ENCODE data around the gene RBM24.

The RBM24 gene

GRCh38 chr6:17281100-17281496 is at the start of gene RBM24:
TSS of gene RBM24 (plus strand) at chr6:17281361. CDS start at chr6:17281582, 221 bp downstream.
- DNase-seq, result peak; percentile 80

- DNase-seq, result no peak
Measured at GRCh38 chr6:17233531-17233930, 47.6 kb upstream of the RBM24 start.

GRCh38 chr6:17237246-17237645 is 43.9 kb upstream of the RBM24 start:
- no peak for DNase-seq

- DNase-seq, result no peak
Measured at GRCh38 chr6:17239260-17239659, 41.9 kb upstream of the RBM24 start.

GRCh38 chr6:17240803-17241500 is 40.2 kb upstream of the RBM24 start:
- DNase-seq, result no peak

- no peak for DNase-seq
Measured at GRCh38 chr6:17242087-17242486, 39.1 kb upstream of the RBM24 start.

GRCh38 chr6:17250237-17250636 is 30.9 kb upstream of the RBM24 start:
- no peak for DNase-seq

GRCh38 chr6:17251953-17252352 is 29.2 kb upstream of the RBM24 start:
- no peak for DNase-seq

GRCh38 chr6:17258749-17259148 is 22.4 kb upstream of the RBM24 start:
- DNase-seq, result no peak

- DNase-seq, result no peak
Measured at GRCh38 chr6:17265570-17265969, 15.6 kb upstream of the RBM24 start.

GRCh38 chr6:17267566-17267965 is 13.6 kb upstream of the RBM24 start:
- no peak for DNase-seq

- DNase-seq, result no peak
Measured at GRCh38 chr6:17268114-17268513, 13.0 kb upstream of the RBM24 start.

GRCh38 chr6:17269840-17270239 is 11.3 kb upstream of the RBM24 start:
- DNase-seq, result no peak

- no peak for DNase-seq
Measured at GRCh38 chr6:17271628-17272027, 9.5 kb upstream of the RBM24 start.

- DNase-seq, result no peak
Measured at GRCh38 chr6:17276766-17277165, 4.4 kb upstream of the RBM24 start.

- no peak for DNase-seq
Measured at GRCh38 chr6:17277256-17277655, 3.9 kb upstream of the RBM24 start.

GRCh38 chr6:17278289-17279063 is 2.7 kb upstream of the RBM24 start:
- no peak for DNase-seq

- DNase-seq, result no peak
Measured at GRCh38 chr6:17280138-17280537, 1.0 kb upstream of the RBM24 start.

- DNase-seq, result peak; percentile 80
Measured at GRCh38 chr6:17280552-17281090, 540 bp upstream of the RBM24 start.

GRCh38 chr6:17281497-17282481 is 628 bp downstream of the RBM24 start:
- DNase-seq, result peak; percentile 41

GRCh38 chr6:17283074-17283473 is 1.9 kb downstream of the RBM24 start:
- no peak for DNase-seq

- DNase-seq, result peak; percentile 45
Measured at GRCh38 chr6:17289630-17290061, 8.5 kb downstream of the RBM24 start.

GRCh38 chr6:17291778-17292177 is 10.6 kb downstream of the RBM24 start:
- DNase-seq, result peak; percentile 62
